Endodermal cell (in vitro differentiated cells): ENCODE measurements around the gene TRAPPC3L. TPM values are rescaled to one million over a fixed set of nuclear protein-coding genes. Genes with fewer than 3 reads are reported as not detected.

Experiments used
- DNase-seq: peaks from one replicate; pipeline ENCODE4 v3.0.0-alpha.2; 2017
- H3K27ac ChIP-seq: 2 replicates; pipeline ENCODE4 v1.5.1; 2013; ENCODE audit warnings: mild to moderate bottlenecking, low read depth, low read length, moderate library complexity
- H3K27me3 ChIP-seq: 2 replicates; pipeline ENCODE4 v1.6.1; 2013; ENCODE audit warnings: mild to moderate bottlenecking, low read length, moderate library complexity; ENCODE audit not compliant: insufficient read depth, control insufficient read depth, poor library complexity, severe bottlenecking
- H3K36me3 ChIP-seq: 2 replicates; pipeline ENCODE4 v1.7.0; 2013; ENCODE audit warnings: mild to moderate bottlenecking, low read length, moderate library complexity; ENCODE audit not compliant: control insufficient read depth, insufficient read depth
- H3K4me1 ChIP-seq: one replicate; pipeline ENCODE4 v1.7.0; 2013; ENCODE audit warnings: low read length; ENCODE audit not compliant: control insufficient read depth, insufficient read depth
- H3K4me3 ChIP-seq: 2 replicates; pipeline ENCODE4 v1.5.1; 2013; ENCODE audit warnings: mild to moderate bottlenecking, low read length, moderate library complexity
- H3K9ac ChIP-seq: 2 replicates; pipeline ENCODE4 v1.6.1; 2013; ENCODE audit warnings: mild to moderate bottlenecking, low read length, moderate library complexity; ENCODE audit not compliant: poor library complexity, severe bottlenecking; ENCODE audit errors: extremely low read depth
- H3K9me3 ChIP-seq: 2 replicates; pipeline ENCODE4 v1.6.1; 2013; ENCODE audit warnings: mild to moderate bottlenecking, low read length, moderate library complexity; ENCODE audit not compliant: control insufficient read depth
- H3K27ac Mint-ChIP-seq: 2 replicates; pipeline ENCODE4 v1.8.0; 2020; ENCODE audit warnings: mixed read lengths
- H3K27me3 Mint-ChIP-seq: 2 replicates; pipeline ENCODE4 v1.8.0; 2021; ENCODE audit warnings: mild to moderate bottlenecking, mixed read lengths; ENCODE audit not compliant: insufficient read depth
- H3K36me3 Mint-ChIP-seq: 2 replicates; pipeline ENCODE4 v1.8.0; 2020; ENCODE audit warnings: low read depth, mixed read lengths
- H3K4me1 Mint-ChIP-seq: 2 replicates; pipeline ENCODE4 v1.8.0; 2020; ENCODE audit warnings: mixed read lengths
- H3K4me3 Mint-ChIP-seq: 2 replicates; pipeline ENCODE4 v1.8.0; 2020; ENCODE audit warnings: mild to moderate bottlenecking, moderate library complexity, mixed read lengths
- H3K9me3 Mint-ChIP-seq: 2 replicates; pipeline ENCODE4 v1.8.0; 2020; ENCODE audit warnings: mild to moderate bottlenecking, mixed read lengths
- CTCF ChIP-seq: fragments of 200-600 bp; sonication (generic); conservative IDR thresholded peaks from 2 replicates; pipeline ENCODE4 v1.5.0; 2021; ENCODE audit warnings: antibody characterized with exemption, mild to moderate bottlenecking
- WGBS, 2 experiments: methylation state at CpG; one replicate each; pipeline versions ENCODE4 v1.1.5 to v1.1.7; 2013; ENCODE audit warnings: missing lambda C conversion rate in 2 of 2, mixed read lengths in 1 of 2; ENCODE audit not compliant: insufficient coverage in 1 of 2, insufficient read length in 1 of 2; 5-methylcytosine and 5-hydroxymethylcytosine counted together
- total RNA-seq, 2 donors: library from RNA; stranded (reverse); fragmentation: NEBNext Ultra II Directional in 1 of 2; extraction: Animal tissue kit (Norgen Biotek cat#: 25700) in 1 of 2; gene quantifications; 2 replicates in 1 of 2; 3 replicates in 1 of 2; pipeline ENCODE4 v1.2.1, GENCODE V29; 2021

TRAPPC3L gene
- total RNA-seq, 2 donors from 2014 or later: not detected

GRCh38 chr6:116564311-116564710, 18.8 kb upstream of the TRAPPC3L start:
- no peak for DNase-seq
- Histone ChIP-seq H3K36me3 (no peaks in the 10 kb centered on the region), H3K4me3 (no peak overlapping the region), H3K27ac (no peak overlapping the region), H3K9me3 (no peaks in the 10 kb centered on the region), H3K27me3 (no peaks in the 10 kb centered on the region), H3K4me1 (peaks cover 3% of the 10 kb centered on the region), H3K9ac (no peak overlapping the region)
- TF ChIP-seq CTCF: no peak
- 82 to 92% methylated on average over 5 to 7 of the region's 7 CpGs for WGBS, 2 experiments
- Mint-ChIP-seq H3K4me3 (no peak overlapping the region), H3K36me3 (no peaks in the 10 kb centered on the region), H3K9me3 (no peaks in the 10 kb centered on the region), H3K4me1 (peaks cover 3% of the 10 kb centered on the region), H3K27me3 (peaks cover 7% of the 10 kb centered on the region), H3K27ac (no peak overlapping the region)

- Mint-ChIP-seq H3K9me3 (no peaks in the 10 kb centered on the region), H3K4me3 (no peak overlapping the region), H3K27ac (no peak overlapping the region), H3K36me3 (no peaks in the 10 kb centered on the region), H3K27me3 (peaks cover 7% of the 10 kb centered on the region), H3K4me1 (peaks cover 3% of the 10 kb centered on the region)
- Histone ChIP-seq H3K4me1 (peaks cover 3% of the 10 kb centered on the region), H3K27me3 (no peaks in the 10 kb centered on the region), H3K4me3 (no peak overlapping the region), H3K9ac (no peak overlapping the region), H3K27ac (no peak overlapping the region), H3K36me3 (no peaks in the 10 kb centered on the region), H3K9me3 (no peaks in the 10 kb centered on the region)
- TF ChIP-seq CTCF: no peak
- no peak for DNase-seq
- WGBS, 2 experiments: 90% methylated on average over 9 of the region's 9 CpGs; no CpG with 5 or more reads in 1 of the 2 experiments
Measured at GRCh38 chr6:116563830-116564229, 18.3 kb upstream of the TRAPPC3L start.

GRCh38 chr6:116562614-116563013, 17.1 kb upstream of the TRAPPC3L start:
- Histone ChIP-seq H3K27ac (no peak overlapping the region), H3K4me3 (no peak overlapping the region), H3K9ac (no peak overlapping the region), H3K27me3 (no peaks in the 10 kb centered on the region), H3K36me3 (no peaks in the 10 kb centered on the region), H3K4me1 (peaks cover 3% of the 10 kb centered on the region), H3K9me3 (no peaks in the 10 kb centered on the region)
- peaks cover 6% of the 10 kb centered on the region for H3K27me3 Mint-ChIP-seq
- peaks cover 3% of the 10 kb centered on the region for H3K4me1 Mint-ChIP-seq
- H3K27ac Mint-ChIP-seq: no peak overlapping the region
- H3K4me3 Mint-ChIP-seq: no peak overlapping the region
- no peaks in the 10 kb centered on the region for H3K36me3 Mint-ChIP-seq
- no peak for DNase-seq
- H3K9me3 Mint-ChIP-seq: no peaks in the 10 kb centered on the region
- no peak for TF ChIP-seq CTCF
- WGBS, 2 experiments: 63 to 69% methylated on average over 3 of the region's 3 CpGs
